H9 (cell line): Measurements from ENCODE around the gene SH3RF3. TPM values are rescaled to one million over a fixed set of nuclear protein-coding genes. Genes with fewer than 3 reads are reported as not detected.

Experiments
- DNase-seq: peaks from one replicate; pipeline ENCODE4 v3.0.0-alpha.2; 2017
- H2AFZ ChIP-seq: one replicate; pipeline ENCODE4 v1.6.1; 2013; ENCODE audit warnings: mild to moderate bottlenecking, low read length, control low read depth, moderate library complexity
- H2AK5ac ChIP-seq: 2 replicates; pipeline ENCODE4 v1.6.1; 2013; ENCODE audit warnings: low read length, control low read depth, mixed read lengths; ENCODE audit not compliant: insufficient read length
- H2BK120ac ChIP-seq: one replicate; pipeline ENCODE4 v1.6.1; 2013; ENCODE audit warnings: low read depth, mild to moderate bottlenecking, low read length, control low read depth, inconsistent platforms; ENCODE audit not compliant: poor library complexity, severe bottlenecking
- H2BK12ac ChIP-seq: 2 replicates; pipeline ENCODE4 v1.6.1; 2013; ENCODE audit warnings: low read length, control low read depth, mixed read lengths, low read depth; ENCODE audit not compliant: insufficient read length
- H2BK15ac ChIP-seq: 2 replicates; pipeline ENCODE4 v1.6.1; 2013; ENCODE audit warnings: low read depth, low read length, control low read depth
- H2BK20ac ChIP-seq: one replicate; pipeline ENCODE4 v1.6.1; 2013; ENCODE audit warnings: low read depth, mild to moderate bottlenecking, low read length, control low read depth, inconsistent platforms; ENCODE audit not compliant: poor library complexity, severe bottlenecking
- H2BK5ac ChIP-seq: 2 replicates; pipeline ENCODE4 v1.6.1; 2013; ENCODE audit warnings: low read length, control low read depth, mixed read lengths; ENCODE audit not compliant: insufficient read length
- H3K14ac ChIP-seq: 2 replicates; pipeline ENCODE4 v1.6.1; 2013; ENCODE audit warnings: low read length, control low read depth; ENCODE audit not compliant: insufficient read depth
- H3K18ac ChIP-seq: 2 replicates; pipeline ENCODE4 v1.6.1; 2013; ENCODE audit warnings: low read depth, mild to moderate bottlenecking, mixed read lengths, low read length, control low read depth; ENCODE audit not compliant: insufficient read length
- H3K23ac ChIP-seq: 2 replicates; pipeline ENCODE4 v1.6.1; 2013; ENCODE audit warnings: low read length, control low read depth, mixed read lengths, low read depth; ENCODE audit not compliant: insufficient read length
- H3K23me2 ChIP-seq: 2 replicates; pipeline ENCODE4 v1.6.1; 2013; ENCODE audit warnings: low read depth, mild to moderate bottlenecking, mixed read lengths, low read length, control low read depth; ENCODE audit not compliant: insufficient read length, poor library complexity, severe bottlenecking
- H3K27ac ChIP-seq: 2 replicates; pipeline ENCODE4 v1.5.1; 2013; ENCODE audit warnings: low read length, control low read depth, mixed read lengths, low read depth; ENCODE audit not compliant: insufficient read length
- H3K27me3 ChIP-seq: 2 replicates; pipeline ENCODE4 v1.6.1; 2013; ENCODE audit warnings: low read length, control low read depth, inconsistent platforms; ENCODE audit not compliant: insufficient read depth
- H3K4ac ChIP-seq: 2 replicates; pipeline ENCODE4 v1.6.1; 2013; ENCODE audit warnings: low read depth, mild to moderate bottlenecking, control low read depth, inconsistent platforms, low read length, moderate library complexity
- H3K4me1 ChIP-seq: 2 replicates; pipeline ENCODE4 v1.6.1; 2013; ENCODE audit warnings: low read length, control low read depth, inconsistent platforms; ENCODE audit not compliant: insufficient read depth
- H3K4me2 ChIP-seq: 2 replicates; pipeline ENCODE4 v1.6.1; 2013; ENCODE audit warnings: low read length, control low read depth, mixed read lengths; ENCODE audit not compliant: insufficient read length, insufficient read depth
- H3K56ac ChIP-seq: 2 replicates; pipeline ENCODE4 v1.6.1; 2013; ENCODE audit warnings: low read depth, mild to moderate bottlenecking, mixed read lengths, low read length, control low read depth; ENCODE audit not compliant: insufficient read length
- H3K79me1 ChIP-seq: 2 replicates; pipeline ENCODE4 v1.6.1; 2013; ENCODE audit warnings: low read depth, mild to moderate bottlenecking, moderate library complexity, low read length, control low read depth, inconsistent platforms; ENCODE audit not compliant: insufficient read depth, poor library complexity, severe bottlenecking
- H3K79me2 ChIP-seq: 2 replicates; pipeline ENCODE4 v1.6.1; 2013; ENCODE audit warnings: low read length, control low read depth, inconsistent platforms; ENCODE audit not compliant: insufficient read depth
- H3K9ac ChIP-seq: 2 replicates; pipeline ENCODE4 v1.6.1; 2013; ENCODE audit warnings: low read length, control low read depth, mixed read lengths; ENCODE audit not compliant: insufficient read length; ENCODE audit errors: extremely low read depth
- H3K9me3 ChIP-seq: one replicate; pipeline ENCODE4 v1.6.1; 2013; ENCODE audit warnings: low read depth, low read length, inconsistent platforms; ENCODE audit not compliant: control insufficient read depth
- H3T11ph ChIP-seq: one replicate; pipeline ENCODE4 v1.6.1; 2013; ENCODE audit warnings: mild to moderate bottlenecking, low read length, control low read depth, inconsistent platforms
- H4K20me1 ChIP-seq: one replicate; pipeline ENCODE4 v1.6.1; 2013; ENCODE audit not compliant: control insufficient read depth, insufficient read length, insufficient read depth
- H4K5ac ChIP-seq: 2 replicates; pipeline ENCODE4 v1.6.1; 2013; ENCODE audit warnings: low read depth, mild to moderate bottlenecking, mixed read lengths, low read length, control low read depth; ENCODE audit not compliant: insufficient read length
- H4K8ac ChIP-seq: replicated peaks from 2 replicates; pipeline ENCODE4 v1.6.1; 2013; ENCODE audit warnings: low read length, control low read depth, mixed read lengths, low read depth; ENCODE audit not compliant: insufficient read length
- H4K91ac ChIP-seq: 2 replicates; pipeline ENCODE4 v1.6.1; 2013; ENCODE audit warnings: low read depth, mild to moderate bottlenecking, moderate library complexity, mixed read lengths, low read length, control low read depth; ENCODE audit not compliant: insufficient read length
- H3K27ac Mint-ChIP-seq, 3 experiments: 2 replicates in 2 of 3; 3 replicates in 1 of 3; pipeline ENCODE4 v1.8.0; 2020 to 2021; ENCODE audit warnings: mixed read lengths in 3 of 3, mild to moderate bottlenecking in 1 of 3, moderate library complexity in 1 of 3
- H3K27me3 Mint-ChIP-seq: 2 replicates; pipeline ENCODE4 v1.8.0; 2021; ENCODE audit warnings: low read depth, mild to moderate bottlenecking, moderate library complexity, mixed read lengths
- H3K36me3 Mint-ChIP-seq, 3 experiments: 2 replicates in 2 of 3; 3 replicates in 1 of 3; pipeline ENCODE4 v1.8.0; 2020 to 2021; ENCODE audit warnings: low read depth in 3 of 3, mixed read lengths in 3 of 3; ENCODE audit not compliant: insufficient read depth in 1 of 3
- H3K4me1 Mint-ChIP-seq, 2 experiments: 2 replicates each; pipeline ENCODE4 v1.8.0; 2020; ENCODE audit warnings: mixed read lengths in 2 of 2
- H3K4me3 Mint-ChIP-seq, 2 experiments: 2 replicates in 1 of 2; 3 replicates in 1 of 2; pipeline ENCODE4 v1.8.0; 2020 to 2021; ENCODE audit warnings: mild to moderate bottlenecking in 2 of 2, mixed read lengths in 2 of 2, moderate library complexity in 1 of 2
- H3K9me3 Mint-ChIP-seq, 2 experiments: 2 replicates in 1 of 2; 3 replicates in 1 of 2; pipeline ENCODE4 v1.8.0; 2020; ENCODE audit warnings: mild to moderate bottlenecking in 2 of 2, mixed read lengths in 2 of 2, moderate library complexity in 1 of 2
- WGBS: extraction: QIAGEN DNeasy Blood & Tissue Kit; methylation state at CpG from one replicate; pipeline ENCODE4 v1.1.7; 2013; ENCODE audit warnings: missing lambda C conversion rate, low lambda C conversion rate, mixed read lengths; ENCODE audit not compliant: insufficient read length; ENCODE audit errors: extremely low coverage; 5-methylcytosine and 5-hydroxymethylcytosine counted together
- total RNA-seq: library from RNA; stranded (reverse); gene quantifications from 2 replicates; pipeline ENCODE4 v1.2.1, GENCODE V29; 2021
- TF ChIP-seq, protein P1 (sequence below): fragments of 200-600 bp; sonication (generic); conservative IDR thresholded peaks from 3 replicates; pipeline ENCODE4 v1.8.0; 2021; ENCODE audit warnings: antibody characterized with exemption, mild to moderate bottlenecking

SH3RF3 gene
- total RNA-seq, 1 experiment from 2014 or later: 0.46 TPM

DNA sequence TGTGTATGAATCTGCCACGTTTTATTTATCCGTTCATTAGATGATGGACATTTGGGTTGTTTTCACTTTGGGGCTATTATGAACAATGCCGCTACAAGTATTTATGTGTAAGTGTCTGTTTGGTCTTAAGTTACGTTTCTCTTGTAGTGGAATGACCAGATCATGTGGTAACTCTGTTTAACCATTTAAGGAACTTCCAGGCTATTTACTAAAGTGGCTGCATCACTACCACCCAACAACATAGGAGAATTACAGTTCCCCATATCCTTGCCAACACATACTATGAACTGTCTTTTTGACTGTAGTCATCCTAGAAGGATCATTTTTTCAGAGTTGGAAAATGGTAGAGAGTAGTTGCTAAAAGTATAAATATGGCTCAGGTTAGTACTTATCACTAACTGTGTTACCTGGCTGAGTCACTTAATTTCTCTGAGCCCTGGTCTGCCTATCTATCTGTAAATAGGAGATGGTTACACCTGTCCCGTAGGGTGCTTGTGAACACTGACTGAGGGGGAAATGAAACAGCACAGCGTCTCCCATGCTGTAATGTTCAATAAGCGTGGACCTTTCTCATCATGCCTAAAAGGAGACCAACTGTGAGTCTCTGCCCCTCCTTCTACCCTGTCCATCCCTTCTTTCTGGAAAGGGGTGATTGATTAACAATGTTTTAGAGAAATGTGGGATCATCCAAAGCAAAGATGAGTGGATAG is 103.1 kb downstream of the SH3RF3 start:
- H3T11ph ChIP-seq: no peak overlapping the region
- H3K79me2 ChIP-seq: no peaks in the 10 kb centered on the region
- H4K91ac ChIP-seq: no peak overlapping the region
- H4K20me1 ChIP-seq: no peaks in the 10 kb centered on the region
- Mint-ChIP-seq H3K4me1 (peaks cover 11 to 13% of the 10 kb centered on the region in 2 experiments), H3K36me3 (peaks cover 0 to 4% (median 0%) of the 10 kb centered on the region in 3 experiments; a peak in 2 of 7 replicates), H3K27me3 (no peaks in the 10 kb centered on the region; the same call in 1 of the 2 replicates), H3K4me3 (no peak overlapping the region), H3K9me3 (peaks cover 0 to 4% of the 10 kb centered on the region in 2 experiments; a peak in 2 of 5 replicates), H3K27ac (no peak overlapping the region)
- H3K9me3 ChIP-seq: no peaks in the 10 kb centered on the region
- H2AK5ac ChIP-seq: no peak overlapping the region
- no peak overlapping the region for H3K9ac ChIP-seq
- H3K27me3 ChIP-seq: no peaks in the 10 kb centered on the region
- no peak overlapping the region for H3K56ac ChIP-seq
- no peak overlapping the region for H3K27ac ChIP-seq
- no peaks in the 10 kb centered on the region for H3K79me1 ChIP-seq
- H4K5ac ChIP-seq: no peak overlapping the region
- no peak for DNase-seq
- H2BK20ac ChIP-seq: no peak overlapping the region
- no peak overlapping the region for H2BK120ac ChIP-seq
- no peak overlapping the region for H2BK15ac ChIP-seq
- TF ChIP-seq, protein P1, sequence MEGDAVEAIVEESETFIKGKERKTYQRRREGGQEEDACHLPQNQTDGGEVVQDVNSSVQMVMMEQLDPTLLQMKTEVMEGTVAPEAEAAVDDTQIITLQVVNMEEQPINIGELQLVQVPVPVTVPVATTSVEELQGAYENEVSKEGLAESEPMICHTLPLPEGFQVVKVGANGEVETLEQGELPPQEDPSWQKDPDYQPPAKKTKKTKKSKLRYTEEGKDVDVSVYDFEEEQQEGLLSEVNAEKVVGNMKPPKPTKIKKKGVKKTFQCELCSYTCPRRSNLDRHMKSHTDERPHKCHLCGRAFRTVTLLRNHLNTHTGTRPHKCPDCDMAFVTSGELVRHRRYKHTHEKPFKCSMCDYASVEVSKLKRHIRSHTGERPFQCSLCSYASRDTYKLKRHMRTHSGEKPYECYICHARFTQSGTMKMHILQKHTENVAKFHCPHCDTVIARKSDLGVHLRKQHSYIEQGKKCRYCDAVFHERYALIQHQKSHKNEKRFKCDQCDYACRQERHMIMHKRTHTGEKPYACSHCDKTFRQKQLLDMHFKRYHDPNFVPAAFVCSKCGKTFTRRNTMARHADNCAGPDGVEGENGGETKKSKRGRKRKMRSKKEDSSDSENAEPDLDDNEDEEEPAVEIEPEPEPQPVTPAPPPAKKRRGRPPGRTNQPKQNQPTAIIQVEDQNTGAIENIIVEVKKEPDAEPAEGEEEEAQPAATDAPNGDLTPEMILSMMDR: no peak
- H3K4me2 ChIP-seq: no peak overlapping the region
- no peak overlapping the region for H2AFZ ChIP-seq
- no peak overlapping the region for H3K23ac ChIP-seq
- no peak overlapping the region for H3K18ac ChIP-seq
- no peak overlapping the region for H2BK12ac ChIP-seq
- no peak overlapping the region for H4K8ac ChIP-seq
- no peak overlapping the region for H3K4ac ChIP-seq
- H2BK5ac ChIP-seq: no peak overlapping the region
- no peaks in the 10 kb centered on the region for H3K23me2 ChIP-seq
- H3K14ac ChIP-seq: no peak overlapping the region
- WGBS: no CpG with 5 or more reads among the region's 7 CpGs
- peaks cover 9% of the 10 kb centered on the region; the same call in 1 of the 2 replicates for H3K4me1 ChIP-seq
